Peyer's patch (tissue), 4 donors: ENCODE measurements around the gene MYOZ3. TPM values are rescaled to one million over a fixed set of nuclear protein-coding genes. Genes with fewer than 3 reads are reported as not detected.

ENCODE experiments used
- DNase-seq, 3 donors: peaks; one replicate each; pipeline ENCODE4 v3.0.0-alpha.2; 2017 to 2019
- H3K27ac ChIP-seq, 4 donors: fragments of 200-600 bp; sonication (generic); one replicate each; pipeline ENCODE4 v1.5.1; 2016 to 2019
- H3K27me3 ChIP-seq, 2 donors: fragments of 200-600 bp; sonication (generic); one replicate each; pipeline ENCODE4 v1.5.1; 2019
- H3K36me3 ChIP-seq, 3 donors: fragments of 200-600 bp; sonication (generic); one replicate each; pipeline ENCODE4 v1.5.1; 2016 to 2019
- H3K4me1 ChIP-seq, 4 donors: fragments of 200-600 bp; sonication (generic); one replicate each; pipeline ENCODE4 v1.5.1; 2016 to 2019
- H3K4me3 ChIP-seq, 4 donors: fragments of 200-600 bp; sonication (generic); 1 replicate in 3 of 4; 2 replicates in 1 of 4; pipeline ENCODE4 v1.5.1; 2016 to 2019; ENCODE audit warnings: mild to moderate bottlenecking in 1 of 4
- H3K9me3 ChIP-seq, 4 donors: fragments of 200-600 bp; sonication (generic); one replicate each; pipeline ENCODE4 v1.5.1; 2016 to 2019; ENCODE audit warnings: mild to moderate bottlenecking in 1 of 4
- POLR2A ChIP-seq, 2 donors: fragments of 450-650 bp; IDR thresholded peaks; one replicate each; pipeline ENCODE4 v1.5.1; 2017; ENCODE audit warnings: antibody characterized with exemption in 2 of 2, mild to moderate bottlenecking in 2 of 2, moderate library complexity in 2 of 2
- total RNA-seq, 4 donors: library from RNA; depleted of rRNA; stranded (reverse); fragments of >200 nt; gene quantifications; one replicate each; pipeline ENCODE4 v1.1.0, GENCODE V29; 2016
- TF ChIP-seq, protein P1 (sequence below), 6 experiments: fragments of 450-650 bp in 4 of 6; fragments of 200-600 bp in 2 of 6; sonication (generic) in 1 of 6; IDR thresholded peaks; one replicate each; pipeline ENCODE4 v1.5.1; 2017 to 2019; ENCODE audit warnings: antibody characterized with exemption in 6 of 6, mild to moderate bottlenecking in 3 of 6, moderate library complexity in 1 of 6

The MYOZ3 gene
- total RNA-seq, 4 donors from 2014 or later, result 0.54 TPM; not detected in 3

DNA sequence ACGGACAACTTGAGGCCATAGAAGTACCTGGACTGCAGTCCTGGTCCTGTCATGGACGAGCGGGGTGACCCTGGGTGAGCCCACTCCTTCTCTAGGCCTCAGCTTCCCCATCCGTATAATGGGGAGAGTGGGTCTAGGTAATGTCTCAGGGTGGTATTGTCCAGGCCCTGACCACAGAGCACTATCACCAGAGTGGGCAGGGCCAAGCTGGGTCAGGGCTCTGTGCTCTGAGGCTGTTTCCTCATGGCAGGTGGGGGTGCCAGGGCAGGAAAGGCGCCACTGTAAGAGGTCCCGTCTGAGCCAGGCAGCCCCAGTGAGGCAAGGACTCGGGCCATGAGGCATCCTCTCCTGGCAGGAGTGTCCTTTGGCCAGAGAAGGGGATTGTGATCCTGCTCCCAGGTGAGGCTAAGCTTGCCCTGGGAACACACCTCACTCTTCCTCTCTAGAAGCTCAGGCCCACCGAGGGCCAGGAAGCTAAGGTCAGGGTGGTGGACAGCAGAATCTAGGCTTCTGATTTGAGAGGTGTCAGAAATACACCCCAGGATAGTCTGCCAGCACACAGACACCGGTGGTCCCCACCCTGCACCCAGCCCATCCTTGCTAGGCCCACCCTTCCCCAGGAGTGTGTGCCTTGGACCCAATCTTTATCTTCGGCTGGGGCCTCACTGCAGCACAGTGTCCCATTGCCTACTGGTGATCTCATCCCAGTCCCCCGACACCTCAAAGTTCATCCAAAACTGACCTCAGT lies 1.5 kb upstream of the MYOZ3 start:
- no peaks in the 10 kb centered on the region for H3K9me3 ChIP-seq
- no peak overlapping the region for H3K4me3 ChIP-seq
- no peaks in the 10 kb centered on the region for H3K36me3 ChIP-seq
- H3K27ac ChIP-seq, result peak overlapping the region in 2 of 4 donors; percentile 5 to 13
- peak in 2 of 3 donors; percentile 42 to 45 for DNase-seq
- TF ChIP-seq POLR2A (IDR thresholded peaks at IDR 0.05), result no peak
- TF ChIP-seq, protein P1, sequence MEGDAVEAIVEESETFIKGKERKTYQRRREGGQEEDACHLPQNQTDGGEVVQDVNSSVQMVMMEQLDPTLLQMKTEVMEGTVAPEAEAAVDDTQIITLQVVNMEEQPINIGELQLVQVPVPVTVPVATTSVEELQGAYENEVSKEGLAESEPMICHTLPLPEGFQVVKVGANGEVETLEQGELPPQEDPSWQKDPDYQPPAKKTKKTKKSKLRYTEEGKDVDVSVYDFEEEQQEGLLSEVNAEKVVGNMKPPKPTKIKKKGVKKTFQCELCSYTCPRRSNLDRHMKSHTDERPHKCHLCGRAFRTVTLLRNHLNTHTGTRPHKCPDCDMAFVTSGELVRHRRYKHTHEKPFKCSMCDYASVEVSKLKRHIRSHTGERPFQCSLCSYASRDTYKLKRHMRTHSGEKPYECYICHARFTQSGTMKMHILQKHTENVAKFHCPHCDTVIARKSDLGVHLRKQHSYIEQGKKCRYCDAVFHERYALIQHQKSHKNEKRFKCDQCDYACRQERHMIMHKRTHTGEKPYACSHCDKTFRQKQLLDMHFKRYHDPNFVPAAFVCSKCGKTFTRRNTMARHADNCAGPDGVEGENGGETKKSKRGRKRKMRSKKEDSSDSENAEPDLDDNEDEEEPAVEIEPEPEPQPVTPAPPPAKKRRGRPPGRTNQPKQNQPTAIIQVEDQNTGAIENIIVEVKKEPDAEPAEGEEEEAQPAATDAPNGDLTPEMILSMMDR (IDR thresholded peaks at IDR 0.05), result no peak
- no peaks in the 10 kb centered on the region for H3K27me3 ChIP-seq
- H3K4me1 ChIP-seq, result peaks cover 0 to 6% (median 6%) of the 10 kb centered on the region in 4 donors

DNA sequence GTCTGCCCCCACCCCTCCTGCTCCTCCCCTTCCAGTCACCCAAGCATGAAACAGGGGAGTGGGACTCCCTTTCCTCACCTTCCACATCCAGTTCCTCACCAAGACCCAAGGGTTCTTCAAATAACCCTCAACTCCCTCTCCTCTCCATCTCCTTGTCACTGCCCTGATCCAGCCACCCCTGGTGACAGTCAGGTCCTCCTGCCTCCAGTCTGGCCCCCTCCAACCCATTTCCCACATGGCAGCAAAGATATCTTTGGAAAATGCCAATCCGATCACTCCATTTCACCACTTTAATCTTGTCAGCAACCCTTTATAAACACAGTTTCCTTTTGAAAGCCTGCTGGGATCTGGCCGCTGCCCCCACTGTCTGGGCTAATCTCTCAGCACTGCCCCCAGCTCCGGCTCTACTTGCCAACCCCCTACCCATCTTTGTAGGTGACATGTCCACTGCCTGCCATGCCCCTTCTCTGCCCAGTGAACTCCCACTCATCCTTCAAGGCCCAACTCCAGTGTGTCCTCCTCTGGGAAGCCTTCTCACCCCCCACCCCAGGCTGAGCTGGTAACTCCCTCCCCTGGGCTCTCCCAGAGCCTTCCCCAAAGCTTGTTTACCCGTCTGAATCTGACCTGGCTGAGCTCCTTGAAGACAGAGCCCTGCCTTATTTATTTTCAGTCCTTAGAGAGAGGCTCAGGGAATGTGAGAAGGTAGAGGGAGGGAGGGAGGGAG lies 781 bp upstream of the MYOZ3 start:
- Histone ChIP-seq H3K27ac (peak overlapping the region in 1 of 4 donors; percentile 13), H3K4me3 (no peak overlapping the region), H3K4me1 (peaks cover 0 to 6% (median 6%) of the 10 kb centered on the region in 4 donors), H3K9me3 (no peaks in the 10 kb centered on the region), H3K36me3 (no peaks in the 10 kb centered on the region), H3K27me3 (no peaks in the 10 kb centered on the region)
- DNase-seq, result peak in 2 of 3 donors; percentile 24 to 42
- TF ChIP-seq POLR2A (IDR thresholded peaks at IDR 0.05), result no peak
- TF ChIP-seq, protein P1 (IDR thresholded peaks at IDR 0.05), result no peak

DNA sequence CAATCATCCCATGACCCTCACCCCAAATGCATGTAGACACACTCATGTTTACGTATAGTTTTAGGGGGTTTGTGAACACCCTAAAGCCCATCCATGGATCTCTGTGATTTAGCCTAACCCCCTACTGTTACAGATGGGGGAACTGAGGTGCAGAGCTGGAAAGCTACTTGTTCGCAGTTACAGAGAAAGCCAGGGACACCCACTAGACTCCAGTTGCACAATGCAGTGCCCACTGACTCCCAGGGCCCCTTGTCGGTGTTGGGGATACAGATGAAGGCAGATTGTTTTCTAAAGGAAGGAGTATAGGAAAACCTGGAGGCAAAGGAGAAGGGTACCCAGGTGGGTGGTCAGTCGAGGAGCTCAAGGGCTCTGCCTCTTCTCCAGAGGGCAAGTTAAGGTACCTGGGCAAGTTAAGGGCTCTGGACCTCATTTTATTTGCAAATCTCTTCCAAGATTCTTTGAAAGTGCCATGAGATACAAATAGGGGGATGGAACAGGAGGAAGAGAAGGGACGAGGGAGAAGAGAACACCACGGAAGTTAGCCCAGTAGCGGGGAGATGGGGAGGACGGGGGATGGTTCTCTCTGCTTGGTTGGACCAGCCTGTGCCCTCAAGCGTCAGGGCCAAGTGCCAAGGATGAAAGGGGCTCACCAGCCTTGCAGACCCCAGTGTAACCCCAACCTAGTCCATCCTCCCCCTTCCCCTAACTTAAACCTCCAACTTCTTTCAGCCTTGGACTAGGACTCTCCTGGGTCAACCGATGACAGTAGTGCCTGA lies 958 bp downstream of the MYOZ3 start:
- H3K27me3 ChIP-seq, result no peaks in the 10 kb centered on the region
- H3K4me3 ChIP-seq, result no peak overlapping the region
- TF ChIP-seq, protein P1 (IDR thresholded peaks at IDR 0.05), result no peak
- no peak for TF ChIP-seq POLR2A (IDR thresholded peaks at IDR 0.05)
- no peak overlapping the region for H3K27ac ChIP-seq
- H3K36me3 ChIP-seq, result no peaks in the 10 kb centered on the region
- peaks cover 0 to 2% (median 0%) of the 10 kb centered on the region in 4 donors for H3K4me1 ChIP-seq
- DNase-seq, result peak in 1 of 3 donors; percentile 15
- H3K9me3 ChIP-seq, result no peaks in the 10 kb centered on the region

DNA sequence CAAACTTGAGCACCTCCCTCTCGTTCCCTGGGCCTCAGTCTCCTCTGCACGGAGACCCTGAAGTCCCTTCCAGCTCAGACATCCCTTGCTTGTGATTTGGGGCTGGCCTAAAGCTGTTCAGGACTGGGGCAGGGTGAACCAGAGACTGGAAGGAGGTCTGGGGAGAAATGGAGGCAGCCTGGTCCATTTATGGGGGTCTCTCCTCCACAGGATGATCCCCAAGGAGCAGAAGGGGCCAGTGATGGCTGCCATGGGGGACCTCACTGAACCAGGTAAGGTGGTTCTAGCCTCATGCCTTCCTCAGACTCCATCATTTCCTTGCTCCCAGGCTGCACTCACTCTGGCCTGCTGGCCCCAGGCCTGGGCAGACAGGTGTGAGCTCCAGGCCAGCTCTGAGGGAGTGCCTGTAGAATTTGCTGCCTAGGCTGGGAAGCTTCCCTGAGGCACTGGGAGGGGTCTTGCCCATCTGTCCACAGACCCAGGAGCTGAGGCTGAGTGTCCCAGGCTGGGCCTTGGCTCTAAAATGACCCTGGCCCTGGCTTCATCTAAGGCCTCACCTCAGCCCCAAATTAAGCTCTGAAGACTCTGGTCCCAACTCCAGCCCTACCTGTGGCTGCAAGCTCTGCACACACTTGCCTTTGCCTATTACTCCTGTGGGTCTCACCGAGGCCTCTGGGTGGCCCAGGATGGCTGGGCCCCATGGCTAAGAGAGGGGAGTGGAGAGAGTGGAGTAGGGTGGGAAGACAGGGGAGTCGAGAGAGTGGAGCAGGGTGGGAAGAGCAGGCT lies 1.9 kb downstream of the MYOZ3 start:
- Histone ChIP-seq H3K9me3 (no peaks in the 10 kb centered on the region), H3K27ac (no peak overlapping the region), H3K36me3 (no peaks in the 10 kb centered on the region), H3K27me3 (no peaks in the 10 kb centered on the region), H3K4me1 (no peaks in the 10 kb centered on the region), H3K4me3 (no peak overlapping the region)
- peak in 1 of 3 donors; percentile 36 for DNase-seq
- no peak for TF ChIP-seq POLR2A (IDR thresholded peaks at IDR 0.05)
- TF ChIP-seq, protein P1 (IDR thresholded peaks at IDR 0.05), result no peak

DNA sequence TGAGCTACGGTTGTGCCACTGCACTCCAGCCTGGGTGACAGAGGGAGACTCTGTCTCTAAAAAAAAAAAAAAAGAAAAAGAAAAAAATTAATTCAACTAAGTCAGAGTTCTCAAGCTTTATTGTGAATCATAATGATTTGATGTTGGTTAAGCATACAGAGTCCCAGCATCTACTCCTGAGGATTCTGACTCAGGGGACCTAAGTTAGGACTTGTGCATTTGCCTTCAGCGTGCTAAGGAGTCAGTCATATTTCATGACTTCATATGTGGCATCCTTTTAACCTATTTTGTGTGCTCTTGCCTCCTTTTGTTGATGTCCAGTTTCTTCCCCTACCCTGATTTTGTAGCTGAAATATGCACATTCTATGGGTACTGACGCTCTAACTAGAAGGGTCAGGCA lies 2.9 kb downstream of the MYOZ3 start:
- no peaks in the 10 kb centered on the region for H3K27me3 ChIP-seq
- H3K9me3 ChIP-seq, result no peaks in the 10 kb centered on the region
- DNase-seq, result no peak
- H3K4me3 ChIP-seq, result no peak overlapping the region
- no peaks in the 10 kb centered on the region for H3K36me3 ChIP-seq
- no peak overlapping the region for H3K27ac ChIP-seq
- TF ChIP-seq POLR2A (IDR thresholded peaks at IDR 0.05), result no peak
- TF ChIP-seq, protein P1 (IDR thresholded peaks at IDR 0.05), result no peak
- no peaks in the 10 kb centered on the region for H3K4me1 ChIP-seq
